HG03060 (cell line): ENCODE data around the gene C10orf62.
"Not testable (repeated sequence)": the region's sequence is repeated elsewhere in the genome, so short reads cannot be mapped to it uniquely, and the experiment has no call there.

ENCODE experiments used
- ATAC-seq: cut with Tn5 transposase; IDR thresholded peaks from one replicate; pipeline ENCODE4 v1.9.1; 2021; ENCODE audit warnings: low read depth, moderate number of reproducible peaks; ENCODE audit not compliant: unreplicated experiment

C10orf62 gene

GRCh38 chr10:97563337-97563736 lies 26.2 kb upstream of the C10orf62 start:
- no peak for ATAC-seq

GRCh38 chr10:97564776-97565175 lies 24.7 kb upstream of the C10orf62 start:
- ATAC-seq, result no peak

GRCh38 chr10:97566336-97566996 lies 23.1 kb upstream of the C10orf62 start:
- no peak for ATAC-seq

GRCh38 chr10:97567891-97568290 lies 21.6 kb upstream of the C10orf62 start:
- ATAC-seq, result no peak

- ATAC-seq, result no peak
Observed at GRCh38 chr10:97570146-97570788, 19.3 kb upstream of the C10orf62 start.

GRCh38 chr10:97570789-97571471 lies 18.6 kb upstream of the C10orf62 start:
- no peak for ATAC-seq

- ATAC-seq, result no peak
Observed at GRCh38 chr10:97571622-97572021, 17.9 kb upstream of the C10orf62 start.

- no peak for ATAC-seq
Observed at GRCh38 chr10:97572214-97572989, 17.1 kb upstream of the C10orf62 start, which contains the start of gene ANKRD2. Gene ANKRD2 (plus strand): TSS chr10:97572779. CDS start chr10:97572789, 10 bp downstream.

GRCh38 chr10:97573021-97573420 lies 16.5 kb upstream of the C10orf62 start:
- no peak for ATAC-seq

GRCh38 chr10:97573672-97574071 lies 15.8 kb upstream of the C10orf62 start:
- no peak for ATAC-seq

GRCh38 chr10:97574374-97575126 lies 15.0 kb upstream of the C10orf62 start:
- ATAC-seq, result no peak

GRCh38 chr10:97575127-97575668 lies 14.3 kb upstream of the C10orf62 start:
- ATAC-seq, result no peak

GRCh38 chr10:97576487-97576886 lies 13.0 kb upstream of the C10orf62 start:
- ATAC-seq, result not testable (repeated sequence)

GRCh38 chr10:97577701-97578100 lies 11.8 kb upstream of the C10orf62 start:
- no peak for ATAC-seq

- no peak for ATAC-seq
Observed at GRCh38 chr10:97578171-97578844, 11.2 kb upstream of the C10orf62 start.

- ATAC-seq, result no peak
Observed at GRCh38 chr10:97580421-97581367, 8.8 kb upstream of the C10orf62 start.

GRCh38 chr10:97582169-97582568 lies 7.4 kb upstream of the C10orf62 start:
- no peak for ATAC-seq

- no peak for ATAC-seq
Observed at GRCh38 chr10:97583476-97583875, 6.0 kb upstream of the C10orf62 start.
